GM19328 (cell line): ENCODE data around the gene WDR70.
"Not testable (repeated sequence)": the region's sequence is repeated elsewhere in the genome, so short reads cannot be mapped to it uniquely, and the experiment has no call there.

Experiments used
- ATAC-seq: cut with Tn5 transposase; IDR thresholded peaks from one replicate; pipeline ENCODE4 v1.9.1; 2021; ENCODE audit warnings: mild to moderate bottlenecking, moderate library complexity; ENCODE audit not compliant: unreplicated experiment

Gene WDR70

DNA sequence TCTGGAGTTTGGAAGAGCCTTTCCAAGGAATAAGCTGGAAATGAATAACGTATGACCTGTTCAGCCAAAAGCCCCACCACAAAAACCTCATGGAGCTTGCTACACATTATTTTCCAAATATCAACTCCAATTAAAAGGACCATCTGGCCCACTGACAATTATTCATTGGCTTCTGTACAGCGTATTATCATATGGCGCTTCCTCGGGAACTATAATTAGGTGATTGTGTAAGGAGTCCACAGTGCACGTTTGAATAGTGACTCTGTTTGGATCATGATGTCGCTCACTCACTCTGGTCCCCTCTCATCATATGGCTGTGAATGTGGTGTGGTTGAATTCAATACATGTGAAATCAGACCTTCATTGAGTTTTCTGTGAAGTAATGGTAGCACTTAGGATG lies 408.6 kb downstream of the WDR70 start:
- ATAC-seq: no peak

DNA sequence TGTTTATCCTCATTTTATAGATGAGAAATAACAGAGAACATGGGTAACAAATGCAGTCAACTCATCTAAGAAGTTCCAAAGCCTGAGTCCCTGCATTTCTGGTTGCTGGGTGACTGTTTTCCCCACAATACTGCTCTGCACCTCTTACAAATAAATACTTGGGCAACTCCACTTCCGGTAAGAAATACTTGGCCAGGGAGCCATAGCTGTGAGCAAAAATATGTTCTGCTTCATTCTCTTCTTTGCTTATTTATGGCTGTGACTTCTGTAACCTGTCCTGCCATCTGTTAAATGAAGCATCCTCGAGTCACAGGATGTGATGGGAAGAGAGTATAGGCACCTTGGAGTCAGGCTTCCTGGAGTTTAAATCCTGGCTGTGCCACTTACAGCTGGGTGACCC lies 410.9 kb downstream of the WDR70 start:
- no peak for ATAC-seq

DNA sequence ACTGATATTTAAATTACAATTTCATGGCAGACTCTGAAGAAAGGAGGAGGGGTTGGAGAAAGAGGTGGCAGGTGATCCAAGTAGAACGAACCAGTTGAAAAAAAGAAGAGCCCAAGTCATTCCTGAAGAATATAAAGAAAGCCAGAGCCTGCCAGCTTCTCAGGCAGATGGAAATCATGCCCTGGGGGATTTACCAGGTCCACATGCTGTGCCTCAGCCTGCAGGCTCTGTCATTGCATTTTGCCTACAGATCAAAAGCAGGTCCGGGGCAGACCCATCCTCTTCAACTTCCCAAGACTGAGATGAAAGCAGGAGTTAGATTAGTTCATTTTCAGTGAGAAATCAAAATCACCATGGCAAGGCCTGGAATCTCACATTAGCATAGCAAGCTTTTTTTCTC lies 412.2 kb downstream of the WDR70 start:
- ATAC-seq: no peak

DNA sequence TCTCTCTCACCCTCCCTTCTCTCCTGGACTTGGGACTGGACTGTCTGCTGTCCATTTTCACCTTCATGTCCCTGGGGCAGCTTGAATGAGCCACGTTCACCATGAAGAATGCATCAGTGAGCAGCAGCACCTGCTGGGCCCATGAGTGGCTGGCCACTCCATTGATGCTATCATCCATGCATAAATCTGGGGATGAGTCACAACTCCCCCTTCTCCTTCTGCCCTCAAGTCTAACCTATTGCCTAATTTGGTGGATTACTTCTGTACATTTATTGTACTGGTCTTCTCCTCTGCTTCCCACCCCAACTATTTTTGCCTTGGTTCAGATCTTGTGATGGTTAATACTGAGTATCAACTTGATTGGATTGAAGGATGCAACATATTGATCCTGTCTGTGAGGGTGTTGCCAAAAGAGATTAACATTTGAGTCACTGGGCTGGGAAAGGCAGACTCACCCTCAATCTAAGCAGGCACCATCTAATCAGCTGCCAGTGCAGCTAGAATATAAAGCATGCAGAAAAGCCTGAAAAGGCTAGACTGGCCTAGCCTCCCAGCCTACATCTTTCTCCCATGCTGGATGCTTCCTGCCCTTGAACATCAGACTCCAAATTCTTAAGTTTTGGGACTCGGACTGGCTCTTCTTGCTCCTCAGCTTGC lies 414.0 kb downstream of the WDR70 start:
- ATAC-seq: no peak

DNA sequence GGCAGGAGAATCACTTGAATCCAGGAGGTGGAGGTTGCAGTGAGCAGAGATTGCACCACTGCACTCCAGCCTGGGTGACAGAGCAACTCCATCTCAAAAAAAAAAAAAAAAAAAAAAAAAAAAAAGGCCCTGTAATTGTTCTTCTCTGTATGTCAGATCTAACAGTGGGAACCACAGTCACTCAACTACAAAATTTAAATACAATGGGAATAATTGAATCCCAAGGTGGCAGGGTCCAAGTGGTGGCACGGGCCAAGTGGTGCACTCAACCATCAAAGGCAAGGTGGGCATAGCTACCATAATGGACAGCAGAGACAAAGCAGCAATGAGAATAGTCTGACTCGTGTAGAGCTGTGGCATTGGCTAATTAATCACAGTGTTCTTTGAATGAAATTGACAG lies 416.2 kb downstream of the WDR70 start:
- ATAC-seq: not testable (repeated sequence)

DNA sequence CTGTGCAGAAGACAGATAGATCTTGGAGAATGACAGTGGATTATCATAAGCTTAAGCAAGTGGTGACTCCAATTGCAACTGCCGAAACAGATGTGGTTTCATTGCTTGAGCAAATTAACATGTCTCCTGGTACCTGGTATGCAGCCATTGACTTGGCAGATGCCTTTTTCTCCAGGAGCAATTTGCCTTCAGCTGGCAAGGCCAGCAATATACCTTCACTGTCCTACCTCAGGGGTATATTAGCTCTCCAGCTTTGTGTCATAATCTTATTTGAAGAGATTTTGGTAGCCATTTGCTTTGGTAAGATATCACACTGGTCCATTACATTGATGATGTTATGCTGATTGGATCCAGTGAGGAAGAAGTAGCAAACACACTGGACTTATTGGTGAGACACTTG lies 417.3 kb downstream of the WDR70 start:
- ATAC-seq: not testable (repeated sequence)

DNA sequence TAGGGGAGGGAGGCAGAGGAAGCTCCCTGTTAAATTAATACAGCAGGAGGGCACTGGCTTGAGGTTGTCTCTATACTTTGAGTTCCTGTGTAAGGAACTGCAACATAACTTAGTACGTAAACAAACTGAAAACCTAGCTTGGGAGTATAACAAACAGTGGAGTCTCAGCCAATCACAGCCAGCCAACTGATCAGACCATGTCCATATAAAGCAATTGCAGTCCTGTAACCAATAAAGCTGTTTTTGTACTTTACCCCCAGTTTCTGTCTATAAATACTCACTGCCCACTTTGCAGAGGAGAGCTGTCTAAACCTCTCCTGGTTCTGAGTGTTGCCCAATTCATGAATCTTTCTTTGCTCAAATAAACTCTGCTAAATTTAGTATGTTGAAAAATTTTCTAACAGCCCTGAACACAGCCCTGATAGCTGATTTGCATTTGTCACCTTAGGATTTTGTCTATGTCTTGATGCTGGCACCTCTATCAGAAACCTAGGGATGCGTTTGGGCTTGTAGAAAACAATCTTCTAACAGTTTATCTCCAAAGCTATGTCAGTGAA lies 420.8 kb downstream of the WDR70 start:
- no peak for ATAC-seq

DNA sequence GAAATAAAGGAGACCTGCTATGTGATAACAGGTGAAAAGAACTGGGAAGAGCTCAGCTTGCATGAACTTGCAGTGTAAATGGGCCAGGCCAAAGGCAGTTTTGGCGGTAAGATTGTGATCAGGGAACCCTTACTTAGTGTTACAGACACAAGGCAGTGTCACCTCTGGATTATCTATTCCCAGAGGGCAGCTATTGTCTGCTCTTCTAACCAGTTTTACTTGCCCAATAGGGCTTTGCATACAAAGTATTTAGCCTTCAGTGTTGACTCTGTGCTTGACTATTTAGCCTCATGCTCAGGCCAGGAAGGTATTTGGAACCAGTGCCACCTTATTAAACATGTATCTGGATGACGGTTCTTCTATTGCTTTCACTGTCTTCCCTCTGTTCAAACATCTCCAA lies 422.4 kb downstream of the WDR70 start:
- ATAC-seq: no peak
